Thoracic aorta (tissue), 2 donors: ENCODE results near the gene B4GALT7. TPM values are rescaled to one million over a fixed set of nuclear protein-coding genes. Genes with fewer than 3 reads are reported as not detected.

Experiments
- ATAC-seq: fragments of 150-250 bp; one replicate; pipeline ENCODE4 v1.8.0; 2017; ENCODE audit warnings: low read depth; ENCODE audit not compliant: insufficient number of reproducible peaks, low FRiP score
- DNase-seq: peaks from one replicate; pipeline ENCODE4 v3.0.0-alpha.2; 2020; ENCODE audit warnings: low spot score
- H3K27ac ChIP-seq, 2 donors: fragments of 200-600 bp; sonication (generic); 1 replicate in 1 of 2; 2 replicates in 1 of 2; pipeline ENCODE4 v1.5.1; 2016; ENCODE audit warnings: mild to moderate bottlenecking in 2 of 2, moderate library complexity in 2 of 2
- H3K27me3 ChIP-seq: fragments of 200-600 bp; sonication (generic); replicated peaks from 2 replicates; pipeline ENCODE4 v1.6.0; 2016; ENCODE audit warnings: mild to moderate bottlenecking; ENCODE audit not compliant: insufficient read depth
- H3K36me3 ChIP-seq: fragments of 200-600 bp; sonication (generic); one replicate; pipeline ENCODE4 v1.5.1; 2016
- H3K4me1 ChIP-seq, 2 donors: fragments of 200-600 bp; sonication (generic); 1 replicate in 1 of 2; 2 replicates in 1 of 2; pipeline versions ENCODE4 v1.5.1 to v1.6.0; 2016; ENCODE audit warnings: low read depth in 2 of 2, mild to moderate bottlenecking in 1 of 2; ENCODE audit not compliant: control insufficient read depth in 1 of 2
- H3K4me3 ChIP-seq: fragments of 200-600 bp; sonication (generic); 2 replicates; pipeline ENCODE4 v1.5.1; 2016; ENCODE audit warnings: mild to moderate bottlenecking
- H3K9me3 ChIP-seq: fragments of 200-600 bp; sonication (generic); 2 replicates; pipeline ENCODE4 v1.5.1; 2016
- CTCF ChIP-seq: fragments of 200-600 bp; sonication (generic); IDR thresholded peaks from one replicate; pipeline ENCODE4 v1.5.1; 2019; ENCODE audit warnings: antibody characterized with exemption
- total RNA-seq, 2 donors: library from RNA; depleted of rRNA; stranded (reverse); fragments of >200 nt; gene quantifications; one replicate each; pipeline versions ENCODE4 v1.1.0 to v1.2.3, GENCODE V29; 2016

The B4GALT7 gene
- total RNA-seq, 2 donors from 2014 or later: 17.8 to 29.8 TPM

- ATAC-seq: no peak
These were observed 3.7 kb downstream of the B4GALT7 start for GRCh38 chr5:177603631-177604030.

GRCh38 chr5:177604116-177604521 lies 4.2 kb downstream of the B4GALT7 start:
- H3K4me1 ChIP-seq: peaks cover 2 to 18% of the 10 kb centered on the region in 2 donors
- no peaks in the 10 kb centered on the region for H3K27me3 ChIP-seq
- no peak overlapping the region for H3K4me3 ChIP-seq
- TF ChIP-seq CTCF: no peak
- no peaks in the 10 kb centered on the region for H3K9me3 ChIP-seq
- DNase-seq: no peak
- no peaks in the 10 kb centered on the region for H3K36me3 ChIP-seq
- no peak overlapping the region for H3K27ac ChIP-seq
- no peak for ATAC-seq

More at GRCh38 chr5:177603631-177604030, 3.7 kb downstream of the B4GALT7 start:
- Histone ChIP-seq H3K36me3 (no peaks in the 10 kb centered on the region), H3K27ac (no peak overlapping the region), H3K4me3 (no peak overlapping the region), H3K4me1 (peaks cover 4 to 18% of the 10 kb centered on the region in 2 donors), H3K27me3 (no peaks in the 10 kb centered on the region), H3K9me3 (no peaks in the 10 kb centered on the region)
- TF ChIP-seq CTCF: no peak
- no peak for DNase-seq

- ATAC-seq: no peak
- Histone ChIP-seq H3K36me3 (no peaks in the 10 kb centered on the region), H3K27me3 (no peaks in the 10 kb centered on the region), H3K9me3 (no peaks in the 10 kb centered on the region), H3K27ac (no peak overlapping the region), H3K4me3 (no peak overlapping the region), H3K4me1 (peaks cover 0 to 18% of the 10 kb centered on the region in 2 donors)
- DNase-seq: no peak
- no peak for TF ChIP-seq CTCF
These were observed 4.7 kb downstream of the B4GALT7 start for GRCh38 chr5:177604656-177605055.

GRCh38 chr5:177605078-177605477 lies 5.1 kb downstream of the B4GALT7 start:
- DNase-seq: no peak
- H3K36me3 ChIP-seq: no peaks in the 10 kb centered on the region
- no peak for TF ChIP-seq CTCF
- ATAC-seq: no peak
- no peak overlapping the region for H3K27ac ChIP-seq
- no peak overlapping the region for H3K4me3 ChIP-seq
- H3K4me1 ChIP-seq: peaks cover 0 to 18% of the 10 kb centered on the region in 2 donors
- H3K9me3 ChIP-seq: no peaks in the 10 kb centered on the region
- no peaks in the 10 kb centered on the region for H3K27me3 ChIP-seq

GRCh38 chr5:177605667-177606066 lies 5.7 kb downstream of the B4GALT7 start:
- Histone ChIP-seq H3K27me3 (no peaks in the 10 kb centered on the region), H3K36me3 (no peaks in the 10 kb centered on the region), H3K27ac (no peak overlapping the region), H3K4me1 (peaks cover 0 to 16% of the 10 kb centered on the region in 2 donors), H3K4me3 (no peak overlapping the region), H3K9me3 (no peaks in the 10 kb centered on the region)
- ATAC-seq (no peak), DNase-seq (no peak)
- no peak for TF ChIP-seq CTCF
